HepG2 (cell line): ENCODE data around the gene BICRA. TPM values are rescaled to one million over a fixed set of nuclear protein-coding genes. Genes with fewer than 3 reads are reported as not detected.

Source experiments
- CBX1 ChIP-seq: IDR thresholded peaks from one replicate; pipeline ENCODE4 v1.6.1; 2016; ENCODE audit warnings: antibody characterized with exemption, low read depth
- DBP ChIP-seq: sonication (generic); formaldehyde crosslinking; IDR thresholded peaks from 2 replicates; pipeline ENCODE4 v1.4.0; 2020; ENCODE audit warnings: missing genetic modification reagents; ENCODE audit errors: not compliant biosample characterization
- DRAP1 ChIP-seq: IDR thresholded peaks from 2 replicates; pipeline ENCODE4 v1.6.1; 2016; ENCODE audit warnings: missing genetic modification reagents, missing compliant biosample characterization
- GATA4 ChIP-seq: sonication (generic); IDR thresholded peaks from 2 replicates; pipeline ENCODE4 v1.6.1; 2016; ENCODE audit warnings: antibody characterized with exemption, low read depth, borderline replicate concordance
- GTF2F1 ChIP-seq: fragments of 150-350 bp; IDR thresholded peaks from 2 replicates; pipeline ENCODE4 v1.6.1; 2014; ENCODE audit warnings: low read length
- HMGA1 ChIP-seq: sonication (generic); formaldehyde crosslinking; conservative IDR thresholded peaks from 2 replicates; pipeline ENCODE4 v1.4.0; 2020; ENCODE audit warnings: missing genetic modification reagents
- HNRNPUL1 ChIP-seq: fragments of 200-400 bp; formaldehyde crosslinking; IDR thresholded peaks from 2 replicates; pipeline ENCODE4 v1.6.1; 2017; ENCODE audit warnings: low read depth, mild to moderate bottlenecking, low read length, moderate library complexity
- KDM1A ChIP-seq: IDR thresholded peaks from 2 replicates; pipeline ENCODE4 v1.6.1; 2016; ENCODE audit warnings: missing compliant biosample characterization
- NR2C2 ChIP-seq: sonication (generic); formaldehyde crosslinking; IDR thresholded peaks from 2 replicates; pipeline ENCODE4 v1.4.0; 2020; ENCODE audit warnings: missing genetic modification reagents, mild to moderate bottlenecking, moderate library complexity, borderline replicate concordance
- PHF5A ChIP-seq: IDR thresholded peaks from one replicate; pipeline ENCODE4 v1.6.1; 2018; ENCODE audit warnings: low read depth, missing genetic modification reagents; ENCODE audit not compliant: unreplicated experiment
- RBFOX2 ChIP-seq: fragments of 200-400 bp; formaldehyde crosslinking; IDR thresholded peaks from 2 replicates; pipeline ENCODE4 v1.6.1; 2017; ENCODE audit warnings: low read depth, mild to moderate bottlenecking, low read length
- SAP130 ChIP-seq: IDR thresholded peaks from 2 replicates; pipeline ENCODE4 v1.6.1; 2016; ENCODE audit warnings: low read depth
- SKI ChIP-seq: fragments of 450-650 bp; IDR thresholded peaks from one replicate; pipeline ENCODE4 v1.6.1; 2018; ENCODE audit warnings: mild to moderate bottlenecking; ENCODE audit not compliant: partially characterized antibody
- SOX5 ChIP-seq: IDR thresholded peaks from 2 replicates; pipeline ENCODE4 v1.6.1; 2016; ENCODE audit warnings: borderline replicate concordance
- STAG1 ChIP-seq: sonication (generic); formaldehyde crosslinking; IDR thresholded peaks from 2 replicates; pipeline ENCODE4 v1.4.0; 2020; ENCODE audit warnings: missing genetic modification reagents
- ZFP41 ChIP-seq: sonication (generic); formaldehyde crosslinking; IDR thresholded peaks from 2 replicates; pipeline ENCODE4 v1.4.0; 2020; ENCODE audit warnings: mild to moderate bottlenecking, missing genetic modification reagents, borderline replicate concordance
- ZNF263 ChIP-seq: sonication (generic); formaldehyde crosslinking; IDR thresholded peaks from 2 replicates; pipeline ENCODE4 v1.4.0; 2020; ENCODE audit warnings: missing genetic modification reagents
- ZNF550 ChIP-seq: sonication (generic); formaldehyde crosslinking; IDR thresholded peaks from 2 replicates; pipeline ENCODE4 v1.4.0; 2020; ENCODE audit warnings: mild to moderate bottlenecking, missing genetic modification reagents, borderline replicate concordance
- ZNF788 ChIP-seq: sonication (generic); formaldehyde crosslinking; IDR thresholded peaks from 2 replicates; pipeline ENCODE4 v1.5.0; 2020; ENCODE audit warnings: mild to moderate bottlenecking, missing genetic modification reagents, borderline replicate concordance
- ZSCAN5A ChIP-seq: sonication (generic); formaldehyde crosslinking; IDR thresholded peaks from 2 replicates; pipeline ENCODE4 v1.8.0; 2022; ENCODE audit warnings: mild to moderate bottlenecking, missing genetic modification reagents, borderline replicate concordance
- polyA plus RNA-seq, 8 experiments: library from polyadenylated mRNA; depleted of rRNA in 3 of 8; stranded (reverse) in 7 of 8; unstranded in 1 of 8; fragments of >200 nt; fragmentation: Illumina TruSeq in 4 of 8; extraction: Trizol in 4 of 8; gene quantifications; 2 replicates each; pipeline versions ENCODE4 v1.2.1 to v1.2.3, GENCODE V29; 2011 to 2016; ENCODE audit warnings: low read depth in 4 of 8, missing spikeins in 1 of 8, mixed read lengths in 1 of 8; ENCODE audit not compliant: insufficient read depth in 1 of 8
- total RNA-seq, 5 experiments: library from RNA; depleted of rRNA; stranded (reverse); fragments of >200 nt; fragmentation: Illumina TruSeq; extraction: Trizol; gene quantifications; 2 replicates each; pipeline ENCODE4 v1.2.3, GENCODE V29; 2016; ENCODE audit warnings: low read depth in 1 of 5
- TF ChIP-seq, protein P1 (sequence below): sonication (generic); formaldehyde crosslinking; IDR thresholded peaks from 2 replicates; pipeline ENCODE4 v1.8.0; 2022; ENCODE audit warnings: mild to moderate bottlenecking, missing genetic modification reagents; ENCODE audit not compliant: insufficient replicate concordance

BICRA gene
- total and polyA plus RNA-seq, 2 of the 13 experiments (the other 11 are each of a cell fraction or from before 2014, with no cell fraction given) = 0.55 to 0.71 TPM

GRCh38 chr19:47609906-47610894 is 1.3 kb downstream of the BICRA start (continued):
- TF ChIP-seq PHF5A (CRISPR knock-in tag) (no peak), DRAP1 (CRISPR knock-in tag) (no peak), HMGA1 (CRISPR knock-in tag) (no peak), DBP (CRISPR knock-in tag) (no peak), SAP130 (CRISPR knock-in tag) (peak; percentile 82), HNRNPUL1 (no peak), ZNF550 (no peak), ZSCAN5A (CRISPR knock-in tag) (no peak), NR2C2 (peak; percentile 68; the same call in 1 of the 2 replicates), ZNF263 (CRISPR knock-in tag) (peak; percentile 94), ZFP41 (CRISPR knock-in tag) (no peak), GTF2F1 (no peak), SOX5 (no peak), ZNF788 (CRISPR knock-in tag) (no peak), CBX1 (no peak), GATA4 (no peak), KDM1A (CRISPR knock-in tag) (no peak), STAG1 (CRISPR knock-in tag) (peak; percentile 25; the same call in 1 of the 2 replicates), SKI (no peak), RBFOX2 (peak; percentile 73)
- TF ChIP-seq, protein P1, sequence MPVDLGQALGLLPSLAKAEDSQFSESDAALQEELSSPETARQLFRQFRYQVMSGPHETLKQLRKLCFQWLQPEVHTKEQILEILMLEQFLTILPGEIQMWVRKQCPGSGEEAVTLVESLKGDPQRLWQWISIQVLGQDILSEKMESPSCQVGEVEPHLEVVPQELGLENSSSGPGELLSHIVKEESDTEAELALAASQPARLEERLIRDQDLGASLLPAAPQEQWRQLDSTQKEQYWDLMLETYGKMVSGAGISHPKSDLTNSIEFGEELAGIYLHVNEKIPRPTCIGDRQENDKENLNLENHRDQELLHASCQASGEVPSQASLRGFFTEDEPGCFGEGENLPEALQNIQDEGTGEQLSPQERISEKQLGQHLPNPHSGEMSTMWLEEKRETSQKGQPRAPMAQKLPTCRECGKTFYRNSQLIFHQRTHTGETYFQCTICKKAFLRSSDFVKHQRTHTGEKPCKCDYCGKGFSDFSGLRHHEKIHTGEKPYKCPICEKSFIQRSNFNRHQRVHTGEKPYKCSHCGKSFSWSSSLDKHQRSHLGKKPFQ (CRISPR knock-in tag) = no peak
